LNCAP (cell line): ENCODE data around the gene FLYWCH1.

Experiments used
- TF ChIP-seq, protein P1 (sequence below): fragments of 450-650 bp; IDR thresholded peaks from 2 replicates; pipeline ENCODE4 v1.5.1; 2017; ENCODE audit warnings: mild to moderate bottlenecking

The FLYWCH1 gene

GRCh38 chr16:2884041-2884451, 27.7 kb upstream of the FLYWCH1 start:
- TF ChIP-seq, protein P1, sequence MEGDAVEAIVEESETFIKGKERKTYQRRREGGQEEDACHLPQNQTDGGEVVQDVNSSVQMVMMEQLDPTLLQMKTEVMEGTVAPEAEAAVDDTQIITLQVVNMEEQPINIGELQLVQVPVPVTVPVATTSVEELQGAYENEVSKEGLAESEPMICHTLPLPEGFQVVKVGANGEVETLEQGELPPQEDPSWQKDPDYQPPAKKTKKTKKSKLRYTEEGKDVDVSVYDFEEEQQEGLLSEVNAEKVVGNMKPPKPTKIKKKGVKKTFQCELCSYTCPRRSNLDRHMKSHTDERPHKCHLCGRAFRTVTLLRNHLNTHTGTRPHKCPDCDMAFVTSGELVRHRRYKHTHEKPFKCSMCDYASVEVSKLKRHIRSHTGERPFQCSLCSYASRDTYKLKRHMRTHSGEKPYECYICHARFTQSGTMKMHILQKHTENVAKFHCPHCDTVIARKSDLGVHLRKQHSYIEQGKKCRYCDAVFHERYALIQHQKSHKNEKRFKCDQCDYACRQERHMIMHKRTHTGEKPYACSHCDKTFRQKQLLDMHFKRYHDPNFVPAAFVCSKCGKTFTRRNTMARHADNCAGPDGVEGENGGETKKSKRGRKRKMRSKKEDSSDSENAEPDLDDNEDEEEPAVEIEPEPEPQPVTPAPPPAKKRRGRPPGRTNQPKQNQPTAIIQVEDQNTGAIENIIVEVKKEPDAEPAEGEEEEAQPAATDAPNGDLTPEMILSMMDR: no peak

GRCh38 chr16:2894231-2894630, 17.5 kb upstream of the FLYWCH1 start:
- TF ChIP-seq, protein P1: no peak

GRCh38 chr16:2895813-2896212, 15.9 kb upstream of the FLYWCH1 start:
- TF ChIP-seq, protein P1: no peak

- TF ChIP-seq, protein P1: no peak
Observed at GRCh38 chr16:2896480-2897010, 15.2 kb upstream of the FLYWCH1 start.

DNA sequence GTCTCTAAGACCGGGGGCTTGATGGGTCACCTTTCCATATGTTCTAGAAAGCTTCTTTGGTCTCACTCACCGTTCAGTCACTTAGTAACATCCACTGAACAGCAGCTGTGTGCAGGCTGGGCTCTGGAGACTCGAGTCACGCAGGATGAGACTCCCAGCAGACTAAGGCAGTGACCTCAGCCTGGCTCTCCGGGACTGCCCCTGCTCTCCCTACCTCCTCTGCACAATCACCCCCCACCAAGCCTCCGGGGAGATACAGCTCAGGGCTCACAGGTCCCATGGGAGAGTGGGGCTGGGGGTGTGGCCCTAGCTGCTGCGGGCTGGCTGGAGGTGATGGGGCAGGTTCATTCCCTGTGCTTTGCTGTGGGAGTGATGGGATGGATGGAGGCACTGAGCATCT, 14.6 kb upstream of the FLYWCH1 start:
- TF ChIP-seq, protein P1: no peak

GRCh38 chr16:2898831-2899563, 12.7 kb upstream of the FLYWCH1 start:
- TF ChIP-seq, protein P1: no peak

GRCh38 chr16:2899564-2900072, 12.1 kb upstream of the FLYWCH1 start:
- TF ChIP-seq, protein P1: no peak
